GM12878 (cell line): Measurements from ENCODE around the gene XYLB. TPM values are rescaled to one million over a fixed set of nuclear protein-coding genes. Genes with fewer than 3 reads are reported as not detected.

ENCODE experiments used
- ATAC-seq: fragments of 200-7000 bp; cut with Tn5 transposase; 3 replicates; pipeline ENCODE4 v1.9.1; 2020; ENCODE audit warnings: mild to moderate bottlenecking, moderate library complexity
- BruUV-seq: library from RNA; stranded (reverse); fragments of 400-500 nt; replicated peaks from 2 replicates; lab custom pipeline; 2021; lab: Mats Ljungman, UMichigan
- CTCF ChIA-PET: fragments of 300-600 bp; sonication (Branson Sonifier 250); formaldehyde crosslinking; extraction: SDS; loops from one replicate; lab custom pipeline; 2021; ENCODE audit warnings: inconsistent platforms; lab: Yijun Ruan, JAX
- POLR2A ChIA-PET: fragments of 350-600 bp; formaldehyde crosslinking; extraction: SDS; loops from one replicate; lab custom pipeline; 2021; ENCODE audit warnings: inconsistent platforms; lab: Charles Lee
- RAD21 ChIA-PET: fragments of 300-600 bp; sonication (Branson Sonifier 250); formaldehyde crosslinking; loops from one replicate; lab custom pipeline; 2023; ENCODE audit warnings: antibody characterized with exemption; ENCODE audit not compliant: unreplicated experiment; lab: Charles Lee
- SMC1A ChIA-PET: fragments of 300-600 bp; sonication (Branson Sonifier 250); formaldehyde crosslinking; loops from one replicate; lab custom pipeline; 2023; ENCODE audit not compliant: unreplicated experiment, uncharacterized antibody; lab: Charles Lee
- DNase-seq: peaks from one replicate; pipeline ENCODE4 v3.0.0-alpha.2; 2011; ENCODE audit warnings: low read depth, low spot score
- FAIRE-seq: peaks from 3 replicates; lab custom pipeline; 2011; peaks lifted over from hg19 to GRCh38; lab: Jason Lieb, UNC
- H2AFZ ChIP-seq: 2 replicates; pipeline ENCODE4 v1.6.0; 2011; ENCODE audit warnings: low read depth, low read length, control low read depth; ENCODE audit not compliant: control insufficient read depth
- H3K27ac ChIP-seq: 2 replicates; pipeline ENCODE4 v1.5.1; 2011; ENCODE audit warnings: control low read depth; ENCODE audit not compliant: control insufficient read depth, insufficient read depth
- H3K27me3 ChIP-seq, 2 experiments: replicated peaks in 1 of 2; 2 replicates each; pipeline versions ENCODE4 v1.6.0 to v1.6.1; 2011; ENCODE audit warnings: low read length in 1 of 2; ENCODE audit not compliant: control insufficient read depth in 2 of 2, insufficient read depth in 2 of 2
- H3K36me3 ChIP-seq, 2 experiments: 2 replicates each; pipeline ENCODE4 v1.5.1; 2011; ENCODE audit warnings: low read length in 1 of 2; ENCODE audit not compliant: control insufficient read depth in 2 of 2, insufficient read depth in 2 of 2
- H3K4me1 ChIP-seq: 2 replicates; pipeline ENCODE4 v1.6.1; 2011; ENCODE audit warnings: mild to moderate bottlenecking, low read length, moderate library complexity, mixed read lengths; ENCODE audit not compliant: control insufficient read depth, insufficient read depth
- H3K4me2 ChIP-seq: 2 replicates; pipeline ENCODE4 v1.6.0; 2011; ENCODE audit warnings: control low read depth; ENCODE audit not compliant: control insufficient read depth, insufficient read depth
- H3K4me3 ChIP-seq: fragments of 200-600 bp; sonication (generic); 2 replicates; pipeline ENCODE4 v1.5.1; 2016
- H3K79me2 ChIP-seq: 2 replicates; pipeline ENCODE4 v1.6.0; 2011; ENCODE audit warnings: low read length; ENCODE audit not compliant: control insufficient read depth, insufficient read depth
- H3K9ac ChIP-seq: 2 replicates; pipeline ENCODE4 v1.8.0; 2011; ENCODE audit warnings: low read length, control low read depth, mixed read lengths; ENCODE audit not compliant: control insufficient read depth, insufficient read depth
- H3K9me3 ChIP-seq: replicated peaks from 3 replicates; pipeline ENCODE4 v1.5.1; 2011; ENCODE audit warnings: mild to moderate bottlenecking, low read length; ENCODE audit not compliant: control insufficient read depth, insufficient read depth
- H4K20me1 ChIP-seq: 2 replicates; pipeline ENCODE4 v1.6.0; 2011; ENCODE audit not compliant: control insufficient read depth, insufficient read depth
- ATF3 ChIP-seq: IDR thresholded peaks from 2 replicates; pipeline ENCODE4 v1.6.1; 2011; ENCODE audit warnings: low read depth, mild to moderate bottlenecking, low read length, moderate library complexity, borderline replicate concordance; ENCODE audit errors: extremely low read depth
- BACH1 ChIP-seq: fragments of 450-650 bp; IDR thresholded peaks from 2 replicates; pipeline ENCODE4 v1.6.1; 2017; ENCODE audit warnings: mild to moderate bottlenecking, borderline replicate concordance
- CHD4 ChIP-seq: fragments of 200-600 bp; sonication (generic); IDR thresholded peaks from 2 replicates; pipeline ENCODE4 v1.6.1; 2016; ENCODE audit warnings: mild to moderate bottlenecking
- ELK1 ChIP-seq: IDR thresholded peaks from 2 replicates; pipeline ENCODE4 v1.6.1; 2012; ENCODE audit warnings: low read depth, low read length, improper control_type of control experiment
- HDGF ChIP-seq: fragments of 450-650 bp; IDR thresholded peaks from 2 replicates; pipeline ENCODE4 v1.6.1; 2016; ENCODE audit warnings: antibody characterized with exemption
- IKZF2 ChIP-seq, 2 experiments: fragments of 450-650 bp; IDR thresholded peaks; 2 replicates each; pipeline ENCODE4 v1.6.1; 2017; ENCODE audit warnings: mild to moderate bottlenecking in 2 of 2, moderate library complexity in 2 of 2
- NR2C1 ChIP-seq: fragments of 450-650 bp; IDR thresholded peaks from 2 replicates; pipeline ENCODE4 v1.6.1; 2017; ENCODE audit warnings: antibody characterized with exemption, mild to moderate bottlenecking, moderate library complexity
- PRDM15 ChIP-seq: fragments of 450-650 bp; formaldehyde crosslinking; IDR thresholded peaks from 2 replicates; pipeline ENCODE4 v1.4.0; 2020; ENCODE audit warnings: mild to moderate bottlenecking, moderate library complexity
- ZBTB4 ChIP-seq: fragments of 450-650 bp; formaldehyde crosslinking; IDR thresholded peaks from 2 replicates; pipeline ENCODE4 v1.4.0; 2022; ENCODE audit warnings: mild to moderate bottlenecking, moderate library complexity
- ZNF274 ChIP-seq: IDR thresholded peaks from one replicate; pipeline ENCODE4 v1.8.0; 2011; ENCODE audit not compliant: insufficient read length, insufficient read depth
- ZNF687 ChIP-seq: fragments of 450-650 bp; IDR thresholded peaks from 2 replicates; pipeline ENCODE4 v1.6.1; 2017; ENCODE audit warnings: mild to moderate bottlenecking, moderate library complexity
- WGBS: methylation state at CpG from one replicate; pipeline ENCODE4 v1.1.6; 2016; ENCODE audit warnings: low lambda C conversion rate; ENCODE audit not compliant: insufficient replicate concordance, insufficient coverage; ENCODE audit errors: missing lambda C conversion rate; 5-methylcytosine and 5-hydroxymethylcytosine counted together
- in situ Hi-C: fragments of 300-500 bp; cut with MboI; formaldehyde crosslinking; loops from 9 replicates; pipeline ENCODE4 v1.14.3; 2018; ENCODE audit warnings: mixed read lengths
- intact Hi-C: fragments of 100-400 bp; cut with micrococcal nuclease; formaldehyde crosslinking; loops from one replicate; pipeline ENCODE4 v1.14.2; 2022; ENCODE audit not compliant: unreplicated experiment
- polyA plus RNA-seq, 11 experiments: library from polyadenylated mRNA; depleted of rRNA in 4 of 11; unstranded in 6 of 11; stranded (reverse) in 5 of 11; fragments of >200 nt; fragmentation: Nextera tagmentation in 4 of 11; fragmentation: Illumina TruSeq in 1 of 11; extraction: Ambion mirVana in 4 of 11; extraction: Trizol in 1 of 11; gene quantifications; 1 replicate in 1 of 11; 2 replicates in 10 of 11; pipeline versions ENCODE4 v1.2.1 to v1.2.3, GENCODE V29; 2011 to 2016; ENCODE audit warnings: inconsistent platforms in 2 of 11, missing spikeins in 2 of 11, low read depth in 1 of 11
- total RNA-seq, 4 experiments: library from RNA; depleted of rRNA in 3 of 4; stranded (reverse); fragments of >200 nt in 3 of 4; fragmentation: Illumina TruSeq in 1 of 4; extraction: Trizol in 1 of 4; gene quantifications; 2 replicates each; pipeline versions ENCODE4 v1.2.1 to v1.2.3, GENCODE V29; 2013 to 2021

The XYLB gene
- total and polyA plus RNA-seq, 10 of the 15 experiments (the other 5 are each of a cell fraction or from before 2014, with no cell fraction given), result 0.60 to 6.1 (median 3.5) TPM

- BruUV-seq, result no TSS peak
- Histone ChIP-seq H3K9me3 (no peaks in the 10 kb centered on the region; the same call in 2 of the 3 replicates), H3K4me2 (no peak overlapping the region), H3K9ac (no peak overlapping the region), H3K27ac (no peak overlapping the region), H2AFZ (no peak overlapping the region), H3K36me3 (peaks cover 5 to 6% of the 10 kb centered on the region in 2 experiments; a peak in 3 of 4 replicates), H3K27me3 (no peaks in the 10 kb centered on the region), H3K4me3 (no peak overlapping the region), H4K20me1 (no peaks in the 10 kb centered on the region), H3K4me1 (peaks cover 3% of the 10 kb centered on the region; the same call in 1 of the 2 replicates), H3K79me2 (no peaks in the 10 kb centered on the region)
- FAIRE-seq (no peak), ATAC-seq (no peak), DNase-seq (no peak)
- ChIA-PET CTCF (no interaction called here), RAD21 (no interaction called here), SMC1A (no interaction called here), POLR2A (interaction anchor here (0.9 kb wide), 1 partner anchor 20 kb away, joined by 3 read pairs; no protein-coding TSS in a partner anchor)
- in situ Hi-C loops, result no loop called here
- intact Hi-C loops, result no loop called here
- 85% methylated on average over 8 of the region's 8 CpGs for WGBS
- TF ChIP-seq ELK1 (no peak), ATF3 (no peak), PRDM15 (no peak), BACH1 (no peak), ZBTB4 (CRISPR knock-in tag) (no peak), ZNF687 (no peak), ZNF274 (no peak), CHD4 (no peak), HDGF (no peak), IKZF2 (IDR thresholded peaks at IDR 0.05) (no peak), NR2C1 (no peak)
Measured at GRCh38 chr3:38375488-38376097, 29.0 kb downstream of the XYLB start.
